Ascending aorta (tissue), 2 donors: ENCODE data around the gene C1orf116. TPM values are rescaled to one million over a fixed set of nuclear protein-coding genes. Genes with fewer than 3 reads are reported as not detected.

ENCODE experiments used
- DNase-seq, 2 donors: peaks; one replicate each; pipeline ENCODE4 v3.0.0-alpha.2; 2019; ENCODE audit warnings: low spot score in 2 of 2
- H3K27ac ChIP-seq, 2 donors: fragments of 200-600 bp; sonication (generic); one replicate each; pipeline ENCODE4 v1.5.1; 2016 to 2017; ENCODE audit warnings: mild to moderate bottlenecking in 1 of 2
- H3K27me3 ChIP-seq: fragments of 200-600 bp; sonication (generic); one replicate; pipeline ENCODE4 v1.5.1; 2017
- H3K36me3 ChIP-seq, 2 donors: fragments of 200-600 bp; sonication (generic); one replicate each; pipeline ENCODE4 v1.5.1; 2016
- H3K4me1 ChIP-seq, 2 donors: fragments of 200-600 bp; sonication (generic); one replicate each; pipeline ENCODE4 v1.5.1; 2016 to 2017; ENCODE audit warnings: mild to moderate bottlenecking in 1 of 2
- H3K4me3 ChIP-seq, 2 donors: fragments of 200-600 bp; sonication (generic); one replicate each; pipeline ENCODE4 v1.5.1; 2016 to 2017; ENCODE audit warnings: mild to moderate bottlenecking in 1 of 2
- H3K9me3 ChIP-seq, 2 donors: fragments of 200-600 bp; sonication (generic); one replicate each; pipeline ENCODE4 v1.5.1; 2016
- CTCF ChIP-seq, 3 experiments: fragments of 200-600 bp in 2 of 3; fragments of 450-650 bp in 1 of 3; sonication (generic) in 2 of 3; IDR thresholded peaks; one replicate each; pipeline ENCODE4 v1.5.1; 2016 to 2019; ENCODE audit warnings: antibody characterized with exemption in 3 of 3, mild to moderate bottlenecking in 1 of 3, moderate library complexity in 1 of 3
- intact Hi-C: fragments of 100-400 bp; cut with DNase I; formaldehyde crosslinking; loops from one replicate; pipeline ENCODE4 v1.15.1; 2023
- total RNA-seq: library from RNA; depleted of rRNA; stranded (reverse); fragments of >200 nt; gene quantifications from one replicate; pipeline ENCODE4 v1.1.0, GENCODE V29; 2016

Gene C1orf116
- total RNA-seq, 1 donor from 2014 or later, result not detected

GRCh38 chr1:207034208-207034607, 1.7 kb upstream of the C1orf116 start:
- no peak for TF ChIP-seq CTCF (IDR thresholded peaks at IDR 0.05)
- no peaks in the 10 kb centered on the region for H3K36me3 ChIP-seq
- no peak overlapping the region for H3K4me3 ChIP-seq
- intact Hi-C loops, result no loop called here
- H3K4me1 ChIP-seq, result no peaks in the 10 kb centered on the region
- H3K9me3 ChIP-seq, result no peaks in the 10 kb centered on the region
- no peak for DNase-seq
- H3K27me3 ChIP-seq, result no peaks in the 10 kb centered on the region
- no peak overlapping the region for H3K27ac ChIP-seq

- no peak for DNase-seq
- no peaks in the 10 kb centered on the region for H3K36me3 ChIP-seq
- H3K9me3 ChIP-seq, result no peaks in the 10 kb centered on the region
- H3K27ac ChIP-seq, result no peak overlapping the region
- H3K4me3 ChIP-seq, result no peak overlapping the region
- no peaks in the 10 kb centered on the region for H3K4me1 ChIP-seq
- TF ChIP-seq CTCF (IDR thresholded peaks at IDR 0.05), result no peak
- intact Hi-C loops, result no loop called here
- no peaks in the 10 kb centered on the region for H3K27me3 ChIP-seq
Observed at GRCh38 chr1:207033302-207033701, 746 bp upstream of the C1orf116 start.

- H3K36me3 ChIP-seq, result no peaks in the 10 kb centered on the region
- H3K27me3 ChIP-seq, result no peaks in the 10 kb centered on the region
- no peak for TF ChIP-seq CTCF (IDR thresholded peaks at IDR 0.05)
- H3K27ac ChIP-seq, result no peak overlapping the region
- H3K4me3 ChIP-seq, result no peak overlapping the region
- no peaks in the 10 kb centered on the region for H3K4me1 ChIP-seq
- intact Hi-C loops, result no loop called here
- no peaks in the 10 kb centered on the region for H3K9me3 ChIP-seq
- no peak for DNase-seq
Observed at GRCh38 chr1:207031632-207032264, 808 bp downstream of the C1orf116 start.

- no peak for TF ChIP-seq CTCF (IDR thresholded peaks at IDR 0.05)
- no peak for DNase-seq
- H3K4me3 ChIP-seq, result no peak overlapping the region
- H3K4me1 ChIP-seq, result peaks cover 0 to under 1% of the 10 kb centered on the region in 2 donors
- no peak overlapping the region for H3K27ac ChIP-seq
- no peaks in the 10 kb centered on the region for H3K9me3 ChIP-seq
- H3K36me3 ChIP-seq, result no peaks in the 10 kb centered on the region
- H3K27me3 ChIP-seq, result no peaks in the 10 kb centered on the region
- intact Hi-C loops, result no loop called here
Observed at GRCh38 chr1:207031016-207031415, 1.5 kb downstream of the C1orf116 start.

GRCh38 chr1:207030522-207031009, 2.0 kb downstream of the C1orf116 start:
- TF ChIP-seq CTCF (IDR thresholded peaks at IDR 0.05), result no peak
- no peak overlapping the region for H3K4me3 ChIP-seq
- H3K9me3 ChIP-seq, result no peaks in the 10 kb centered on the region
- H3K27me3 ChIP-seq, result no peaks in the 10 kb centered on the region
- intact Hi-C loops, result no loop called here
- no peak for DNase-seq
- peaks cover 1 to 5% of the 10 kb centered on the region in 2 donors for H3K4me1 ChIP-seq
- no peaks in the 10 kb centered on the region for H3K36me3 ChIP-seq
- H3K27ac ChIP-seq, result no peak overlapping the region
